ENCODE results near the gene TRAPPC2. TPM values are rescaled to one million over a fixed set of nuclear protein-coding genes. Genes with fewer than 3 reads are reported as not detected.

TRAPPC2 gene
- total RNA-seq, 1 donor from 2014 or later: 12.4 TPM

DNA sequence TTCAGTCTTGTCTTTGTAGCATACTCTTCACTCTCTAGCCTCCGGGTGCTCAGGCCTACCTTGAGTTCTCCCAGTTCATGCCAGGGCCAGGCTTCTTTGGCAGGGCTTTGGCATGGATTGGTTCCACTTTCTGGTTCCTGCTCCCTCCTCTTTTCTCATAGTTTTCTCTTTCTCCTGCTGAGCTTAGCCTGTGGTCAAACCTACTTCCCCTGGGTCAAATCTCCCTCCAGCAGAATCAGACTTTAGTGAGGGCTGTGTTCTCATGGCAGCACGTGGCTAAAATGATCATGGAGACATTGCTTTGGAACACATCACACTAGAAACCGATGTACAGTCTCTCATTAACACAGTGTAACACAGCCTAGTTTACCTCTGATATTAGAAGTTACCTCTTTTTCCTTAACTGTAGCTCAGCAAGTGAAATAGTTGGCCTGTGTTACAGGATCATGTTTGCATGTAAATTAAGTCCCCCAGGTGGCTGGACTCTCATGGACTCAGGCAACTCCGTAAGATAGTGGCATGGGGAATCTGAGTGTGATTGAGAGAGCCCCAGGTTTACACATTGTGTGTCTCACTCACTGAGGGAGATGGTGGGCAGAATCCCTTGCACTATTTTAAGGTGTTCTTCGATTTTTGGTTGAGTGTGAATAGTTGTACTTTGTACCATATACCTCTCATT lies 32.2 kb downstream of the TRAPPC2 start:
- no peaks in the 10 kb centered on the region for H3K9me3 Mint-ChIP-seq (ENCODE audit: unreplicated experiment)
- H3K27me3 Mint-ChIP-seq (ENCODE audit: unreplicated experiment): no peaks in the 10 kb centered on the region
- DNase-seq (ENCODE audit: low spot score): no peak
- H3K36me3 Mint-ChIP-seq (ENCODE audit: low read depth, unreplicated experiment): no peaks in the 10 kb centered on the region
- H3K4me3 Mint-ChIP-seq (ENCODE audit: unreplicated experiment): no peak overlapping the region
- peaks cover 6% of the 10 kb centered on the region for H3K4me1 Mint-ChIP-seq (ENCODE audit: unreplicated experiment)
- TF ChIP-seq, protein P1, sequence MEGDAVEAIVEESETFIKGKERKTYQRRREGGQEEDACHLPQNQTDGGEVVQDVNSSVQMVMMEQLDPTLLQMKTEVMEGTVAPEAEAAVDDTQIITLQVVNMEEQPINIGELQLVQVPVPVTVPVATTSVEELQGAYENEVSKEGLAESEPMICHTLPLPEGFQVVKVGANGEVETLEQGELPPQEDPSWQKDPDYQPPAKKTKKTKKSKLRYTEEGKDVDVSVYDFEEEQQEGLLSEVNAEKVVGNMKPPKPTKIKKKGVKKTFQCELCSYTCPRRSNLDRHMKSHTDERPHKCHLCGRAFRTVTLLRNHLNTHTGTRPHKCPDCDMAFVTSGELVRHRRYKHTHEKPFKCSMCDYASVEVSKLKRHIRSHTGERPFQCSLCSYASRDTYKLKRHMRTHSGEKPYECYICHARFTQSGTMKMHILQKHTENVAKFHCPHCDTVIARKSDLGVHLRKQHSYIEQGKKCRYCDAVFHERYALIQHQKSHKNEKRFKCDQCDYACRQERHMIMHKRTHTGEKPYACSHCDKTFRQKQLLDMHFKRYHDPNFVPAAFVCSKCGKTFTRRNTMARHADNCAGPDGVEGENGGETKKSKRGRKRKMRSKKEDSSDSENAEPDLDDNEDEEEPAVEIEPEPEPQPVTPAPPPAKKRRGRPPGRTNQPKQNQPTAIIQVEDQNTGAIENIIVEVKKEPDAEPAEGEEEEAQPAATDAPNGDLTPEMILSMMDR (IDR thresholded peaks at IDR 0.05; ENCODE audit: unreplicated experiment): no peak
- H3K27ac Mint-ChIP-seq (ENCODE audit: unreplicated experiment): no peak overlapping the region

GRCh38 chrX:13700380-13700779 lies 34.0 kb downstream of the TRAPPC2 start:
- Mint-ChIP-seq H3K4me1 (ENCODE audit: unreplicated experiment) (peaks cover 9% of the 10 kb centered on the region), H3K27ac (ENCODE audit: unreplicated experiment) (no peak overlapping the region), H3K4me3 (ENCODE audit: unreplicated experiment) (no peak overlapping the region), H3K36me3 (ENCODE audit: low read depth, unreplicated experiment) (no peaks in the 10 kb centered on the region), H3K27me3 (ENCODE audit: unreplicated experiment) (no peaks in the 10 kb centered on the region), H3K9me3 (ENCODE audit: unreplicated experiment) (no peaks in the 10 kb centered on the region)
- no peak for DNase-seq (ENCODE audit: low spot score)
- TF ChIP-seq, protein P1 (IDR thresholded peaks at IDR 0.05; ENCODE audit: unreplicated experiment): no peak

- Mint-ChIP-seq H3K27ac (ENCODE audit: unreplicated experiment) (no peak overlapping the region), H3K27me3 (ENCODE audit: unreplicated experiment) (no peaks in the 10 kb centered on the region), H3K9me3 (ENCODE audit: unreplicated experiment) (no peaks in the 10 kb centered on the region), H3K36me3 (ENCODE audit: low read depth, unreplicated experiment) (no peaks in the 10 kb centered on the region), H3K4me1 (ENCODE audit: unreplicated experiment) (peaks cover 17% of the 10 kb centered on the region), H3K4me3 (ENCODE audit: unreplicated experiment) (no peak overlapping the region)
- DNase-seq (ENCODE audit: low spot score): no peak
- TF ChIP-seq, protein P1 (IDR thresholded peaks at IDR 0.05; ENCODE audit: unreplicated experiment): no peak
These were observed 35.1 kb downstream of the TRAPPC2 start for GRCh38 chrX:13699183-13699826.

- no peak overlapping the region for H3K4me3 Mint-ChIP-seq (ENCODE audit: unreplicated experiment)
- no peak for DNase-seq (ENCODE audit: low spot score)
- H3K27me3 Mint-ChIP-seq (ENCODE audit: unreplicated experiment): no peaks in the 10 kb centered on the region
- TF ChIP-seq, protein P1 (IDR thresholded peaks at IDR 0.05; ENCODE audit: unreplicated experiment): no peak
- H3K9me3 Mint-ChIP-seq (ENCODE audit: unreplicated experiment): no peaks in the 10 kb centered on the region
- H3K36me3 Mint-ChIP-seq (ENCODE audit: low read depth, unreplicated experiment): no peaks in the 10 kb centered on the region
- no peak overlapping the region for H3K27ac Mint-ChIP-seq (ENCODE audit: unreplicated experiment)
- peaks cover 21% of the 10 kb centered on the region for H3K4me1 Mint-ChIP-seq (ENCODE audit: unreplicated experiment)
These were observed 36.0 kb downstream of the TRAPPC2 start for GRCh38 chrX:13698432-13698831.

GRCh38 chrX:13697976-13698375 lies 36.4 kb downstream of the TRAPPC2 start:
- Mint-ChIP-seq H3K27ac (ENCODE audit: unreplicated experiment) (no peak overlapping the region), H3K27me3 (ENCODE audit: unreplicated experiment) (no peaks in the 10 kb centered on the region), H3K4me1 (ENCODE audit: unreplicated experiment) (peaks cover 26% of the 10 kb centered on the region), H3K9me3 (ENCODE audit: unreplicated experiment) (no peaks in the 10 kb centered on the region), H3K36me3 (ENCODE audit: low read depth, unreplicated experiment) (no peaks in the 10 kb centered on the region), H3K4me3 (ENCODE audit: unreplicated experiment) (no peak overlapping the region)
- no peak for DNase-seq (ENCODE audit: low spot score)
- TF ChIP-seq, protein P1 (IDR thresholded peaks at IDR 0.05; ENCODE audit: unreplicated experiment): no peak

Data from endothelial cell (in vitro differentiated cells).